H54 (cell line): ENCODE measurements around the gene VSTM2A.
A peak's percentile ranks its signal among the peaks of the same experiment; 100 is the strongest.
"Not testable (repeated sequence)": the region's sequence is repeated elsewhere in the genome, so short reads cannot be mapped to it uniquely, and the experiment has no call there.

Experiments used
- DNase-seq: peaks from one replicate; pipeline ENCODE4 v3.0.0; 2011; ENCODE audit warnings: low spot score, mixed read lengths; ENCODE audit not compliant: insufficient read length
- FAIRE-seq: peaks from 3 replicates; lab custom pipeline; 2011; peaks lifted over from hg19 to GRCh38; lab: Jason Lieb, UNC
- POLR2A ChIP-seq: IDR thresholded peaks from 2 replicates; pipeline ENCODE4 v1.6.1; 2011; ENCODE audit warnings: low read depth, mild to moderate bottlenecking, low read length

Gene VSTM2A

GRCh38 chr7:54541669-54542625, at the start of gene VSTM2A:
Gene VSTM2A (plus strand): TSS chr7:54542375. CDS start chr7:54542731, 356 bp downstream.
- no peak for DNase-seq
- no peak for TF ChIP-seq POLR2A
- FAIRE-seq: no peak

- not testable (repeated sequence) for FAIRE-seq
Observed at GRCh38 chr7:54504531-54504930, 37.6 kb upstream of the VSTM2A start.

DNA sequence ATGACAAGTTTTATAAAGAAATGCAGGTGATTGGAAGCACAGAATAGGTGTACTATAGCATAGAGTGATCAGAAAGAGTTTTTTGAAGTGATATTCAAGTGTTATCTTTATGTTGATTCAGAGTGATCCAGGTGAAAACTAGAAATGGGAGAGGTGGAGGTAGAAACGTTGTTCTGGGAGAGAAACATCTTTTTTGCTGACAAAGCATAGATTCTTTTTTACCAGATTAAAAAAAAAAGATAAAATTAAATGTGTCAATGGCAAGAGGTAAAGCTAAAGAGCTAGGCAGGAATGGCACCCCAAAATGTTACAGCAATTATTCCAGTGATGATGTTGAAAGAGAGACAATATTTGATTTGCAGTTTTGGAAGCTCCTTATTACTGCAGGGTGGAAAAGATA, 12.6 kb upstream of the VSTM2A start:
- TF ChIP-seq POLR2A: no peak
- FAIRE-seq: no peak
- DNase-seq: no peak

More at GRCh38 chr7:54504531-54504930, 37.6 kb upstream of the VSTM2A start:
- not testable (repeated sequence) for DNase-seq

- DNase-seq (no peak), FAIRE-seq (no peak)
- no peak for TF ChIP-seq POLR2A
Observed at GRCh38 chr7:54538122-54538521, 4.1 kb upstream of the VSTM2A start.

GRCh38 chr7:54543051-54543488, 895 bp downstream of the VSTM2A start:
- TF ChIP-seq POLR2A: no peak
- FAIRE-seq (peak; percentile 11), DNase-seq (peak; percentile 66)

- TF ChIP-seq POLR2A: no peak
- DNase-seq (no peak), FAIRE-seq (no peak)
Observed at GRCh38 chr7:54544149-54544526, 2.0 kb downstream of the VSTM2A start.

- no peak for DNase-seq
- TF ChIP-seq POLR2A: no peak
- no peak for FAIRE-seq
Observed at GRCh38 chr7:54544527-54545240, 2.5 kb downstream of the VSTM2A start.

- DNase-seq (no peak), FAIRE-seq (no peak)
Observed at GRCh38 chr7:54545241-54545563, 3.0 kb downstream of the VSTM2A start.

DNA sequence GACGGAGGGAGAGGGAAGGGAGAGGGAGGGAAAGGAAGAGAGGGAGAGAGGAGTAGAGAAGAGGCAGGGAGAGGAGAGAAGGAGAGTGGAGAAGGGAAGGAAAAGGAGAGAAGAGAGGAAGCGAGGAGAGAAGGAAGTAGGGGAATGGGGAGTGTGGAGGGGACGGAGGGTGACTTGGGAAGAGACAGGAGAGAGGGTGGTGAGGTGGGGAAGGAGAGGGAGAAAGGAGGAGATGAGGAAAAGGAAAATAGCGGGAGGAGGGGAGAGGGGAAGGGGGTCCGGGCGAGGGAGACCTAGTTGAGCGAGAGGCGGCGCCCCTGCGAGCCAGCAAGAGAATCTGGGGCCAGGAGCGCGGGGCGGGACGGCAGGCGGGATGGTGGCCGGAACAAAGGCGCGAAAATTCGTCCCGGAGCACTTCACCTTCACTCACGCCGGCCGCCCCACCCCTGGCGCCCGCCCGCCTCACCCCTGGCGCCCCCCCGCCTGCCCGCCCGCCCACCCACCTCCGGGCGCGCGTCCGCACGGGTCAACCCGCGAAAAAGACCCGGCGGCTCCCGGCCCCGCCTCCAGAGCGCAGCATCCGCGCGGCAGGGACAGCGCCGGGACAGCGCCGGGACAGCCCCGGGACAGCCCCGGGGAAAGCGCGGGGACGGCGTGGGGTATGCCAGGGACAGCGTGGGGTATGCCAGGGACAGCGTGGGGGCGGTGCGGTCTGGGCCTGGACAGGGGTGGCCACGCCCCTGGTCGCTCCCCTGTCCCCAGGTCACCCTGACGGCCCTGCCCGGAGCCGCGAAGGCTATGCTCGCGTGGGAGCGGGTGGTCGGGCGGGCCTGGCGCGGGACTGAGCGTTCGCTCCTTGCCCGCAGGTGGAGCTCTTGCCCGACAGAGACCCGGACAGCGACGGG, 4.2 kb downstream of the VSTM2A start:
- TF ChIP-seq POLR2A: no peak
- DNase-seq (no peak), FAIRE-seq (no peak)

More at GRCh38 chr7:54545241-54545563, 3.0 kb downstream of the VSTM2A start:
- TF ChIP-seq POLR2A: no peak

- DNase-seq (no peak), FAIRE-seq (no peak)
- TF ChIP-seq POLR2A: no peak
Observed at GRCh38 chr7:54546986-54547314, 4.8 kb downstream of the VSTM2A start.

DNA sequence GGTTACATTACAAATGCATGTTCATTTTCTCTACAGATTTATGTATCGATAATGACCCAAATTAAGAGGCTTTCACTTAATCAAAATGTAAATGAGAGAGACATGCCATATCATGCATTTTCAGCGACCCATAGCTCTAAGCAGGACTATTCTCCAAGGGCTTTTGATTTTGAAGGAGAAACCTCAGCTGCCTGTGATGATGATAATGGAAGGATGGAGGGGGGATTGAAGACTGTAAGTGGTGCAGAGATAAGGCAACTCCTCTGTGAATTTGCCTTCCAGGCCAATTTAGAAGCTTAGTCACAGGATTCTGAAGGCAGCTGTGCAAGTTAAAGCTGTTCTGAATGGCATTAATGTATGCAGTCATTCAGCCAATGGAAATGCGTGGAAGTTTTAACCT, 8.3 kb downstream of the VSTM2A start:
- TF ChIP-seq POLR2A: no peak
- no peak for DNase-seq
- FAIRE-seq: no peak

DNA sequence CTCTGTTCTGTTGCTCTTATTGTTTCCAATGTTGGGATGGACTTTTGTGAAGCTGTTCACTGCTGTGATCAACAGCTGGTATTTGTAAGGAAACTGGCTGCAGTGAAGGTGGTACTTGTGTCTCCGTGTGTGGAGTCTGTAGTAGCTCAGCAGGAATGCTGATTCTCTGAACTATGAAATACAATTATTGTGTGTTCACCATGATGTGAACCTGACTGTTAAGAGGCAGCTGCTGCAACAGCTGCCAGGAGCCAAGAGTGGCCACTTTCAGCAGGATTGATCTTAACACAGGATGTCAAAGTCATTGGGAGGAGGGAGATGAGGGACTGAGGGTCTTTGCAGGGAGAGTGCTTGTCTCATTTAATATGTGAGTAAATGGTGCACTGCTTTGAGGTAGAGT, 13.9 kb downstream of the VSTM2A start:
- TF ChIP-seq POLR2A: no peak
- no peak for DNase-seq
- FAIRE-seq: no peak

DNA sequence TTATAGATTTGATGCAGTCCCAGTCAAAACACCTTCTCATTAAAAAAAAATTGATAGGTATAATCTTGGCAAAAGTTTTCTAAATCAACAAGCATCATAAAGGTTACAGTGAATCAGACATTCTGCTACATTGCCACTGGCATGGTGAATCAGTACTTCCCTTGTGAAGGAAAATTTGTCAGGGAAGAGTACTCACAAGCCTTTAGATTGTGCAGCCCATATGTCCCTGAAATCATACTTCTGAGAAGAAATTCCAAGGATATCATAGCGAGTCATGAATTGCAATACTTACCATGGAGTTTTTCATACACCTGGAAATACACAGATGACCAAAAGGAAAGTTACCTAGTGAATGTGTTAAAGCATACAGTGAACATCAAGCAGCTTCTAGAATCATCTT, 17.2 kb downstream of the VSTM2A start:
- DNase-seq (no peak), FAIRE-seq (peak; percentile 45)
- no peak for TF ChIP-seq POLR2A
